GM12878 (cell line): ENCODE results near the gene IRAG1. TPM values are rescaled to one million over a fixed set of nuclear protein-coding genes. Genes with fewer than 3 reads are reported as not detected.

Source experiments
- CREB1 ChIP-seq: IDR thresholded peaks from 2 replicates; pipeline ENCODE4 v1.6.1; 2012; ENCODE audit warnings: low read depth, mild to moderate bottlenecking, inconsistent platforms
- EED ChIP-seq: sonication (generic); IDR thresholded peaks from 2 replicates; pipeline ENCODE4 v1.6.1; 2016; ENCODE audit warnings: antibody characterized with exemption, low read depth
- FOS ChIP-seq: IDR thresholded peaks from 3 replicates; pipeline ENCODE4 v1.6.1; 2011; ENCODE audit warnings: borderline replicate concordance; ENCODE audit not compliant: insufficient read length; ENCODE audit errors: extremely low read depth
- GATAD2B ChIP-seq: fragments of 450-650 bp; conservative IDR thresholded peaks from 2 replicates; pipeline ENCODE4 v1.6.1; 2017; ENCODE audit warnings: low read depth, mild to moderate bottlenecking, moderate library complexity
- KAT2A ChIP-seq: conservative IDR thresholded peaks from 2 replicates; pipeline ENCODE4 v1.6.1; 2011; ENCODE audit warnings: low read depth, low read length; ENCODE audit not compliant: control insufficient read depth
- PKNOX1 ChIP-seq: fragments of 450-650 bp; IDR thresholded peaks from 2 replicates; pipeline ENCODE4 v1.6.1; 2016; ENCODE audit warnings: mild to moderate bottlenecking
- RAD21 ChIP-seq: IDR thresholded peaks from 2 replicates; pipeline ENCODE4 v1.6.1; 2011; ENCODE audit warnings: mild to moderate bottlenecking, low read depth, low read length, moderate library complexity; ENCODE audit not compliant: insufficient read depth
- REST ChIP-seq: IDR thresholded peaks from 2 replicates; pipeline ENCODE4 v1.6.1; 2012; ENCODE audit warnings: mild to moderate bottlenecking, low read depth, low read length
- TAF1 ChIP-seq: IDR thresholded peaks from 2 replicates; pipeline ENCODE4 v1.6.1; 2011; ENCODE audit warnings: mild to moderate bottlenecking, low read depth, low read length, borderline replicate concordance
- USF2 ChIP-seq: IDR thresholded peaks from 2 replicates; pipeline ENCODE4 v1.6.1; 2011; ENCODE audit warnings: low read depth, low read length, improper control_type of control experiment, borderline replicate concordance
- ZBTB4 ChIP-seq: fragments of 450-650 bp; formaldehyde crosslinking; IDR thresholded peaks from 2 replicates; pipeline ENCODE4 v1.4.0; 2022; ENCODE audit warnings: mild to moderate bottlenecking, moderate library complexity
- polyA plus RNA-seq, 11 experiments: library from polyadenylated mRNA; depleted of rRNA in 4 of 11; unstranded in 6 of 11; stranded (reverse) in 5 of 11; fragments of >200 nt; fragmentation: Nextera tagmentation in 4 of 11; fragmentation: Illumina TruSeq in 1 of 11; extraction: Ambion mirVana in 4 of 11; extraction: Trizol in 1 of 11; gene quantifications; 1 replicate in 1 of 11; 2 replicates in 10 of 11; pipeline versions ENCODE4 v1.2.1 to v1.2.3, GENCODE V29; 2011 to 2016; ENCODE audit warnings: inconsistent platforms in 2 of 11, missing spikeins in 2 of 11, low read depth in 1 of 11
- total RNA-seq, 4 experiments: library from RNA; depleted of rRNA in 3 of 4; stranded (reverse); fragments of >200 nt in 3 of 4; fragmentation: Illumina TruSeq in 1 of 4; extraction: Trizol in 1 of 4; gene quantifications; 2 replicates each; pipeline versions ENCODE4 v1.2.1 to v1.2.3, GENCODE V29; 2013 to 2021

Gene IRAG1
- total and polyA plus RNA-seq, 10 of the 15 experiments (the other 5 are each of a cell fraction or from before 2014, with no cell fraction given) = 0.02 to 0.18 (median 0.06) TPM; not detected in 4

GRCh38 chr11:10657308-10658271, 36.0 kb downstream of the IRAG1 start (continued):
- TF ChIP-seq USF2 = no peak
- no peak for TF ChIP-seq RAD21
- TF ChIP-seq EED = peak; percentile 76
- no peak for TF ChIP-seq REST
- TF ChIP-seq KAT2A = no peak
- TF ChIP-seq GATAD2B = no peak
- no peak for TF ChIP-seq FOS
- TF ChIP-seq CREB1 = no peak
- TF ChIP-seq PKNOX1 = 0 out of 2 replicates have a peak, but pooled peaks have one; percentile 27
- TF ChIP-seq ZBTB4 (CRISPR knock-in tag) = no peak
- no peak for TF ChIP-seq TAF1
